Measurements from ENCODE around the gene CFDP1. TPM values are rescaled to one million over a fixed set of nuclear protein-coding genes. Genes with fewer than 3 reads are reported as not detected.
A peak's percentile ranks its signal among the peaks of the same experiment; 100 is the strongest.

The CFDP1 gene
- total RNA-seq, 1 donor from 2014 or later = 65.7 TPM

DNA sequence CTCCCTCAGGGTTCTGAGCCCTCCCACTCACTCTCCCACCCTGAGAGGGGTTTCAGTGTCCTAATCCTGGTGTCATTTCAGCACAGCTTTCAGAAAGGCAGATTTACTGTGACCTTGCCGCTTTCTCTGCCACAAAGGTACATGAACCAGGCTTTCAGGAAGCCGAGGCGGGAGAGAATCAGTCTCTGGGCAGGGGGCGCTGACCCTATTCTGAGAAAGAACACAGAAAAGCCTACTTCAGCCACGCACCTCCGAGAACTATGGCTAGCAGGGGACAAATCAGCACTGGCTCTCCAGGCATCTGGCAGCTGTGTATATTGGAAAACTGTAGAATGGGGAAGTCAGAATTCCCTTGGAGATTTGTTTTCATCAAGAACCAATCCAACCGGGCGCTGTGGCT is 124.1 kb downstream of the CFDP1 start:
- DNase-seq (ENCODE audit: low spot score) = no peak
- peaks cover 62% of the 10 kb centered on the region for H3K4me1 Mint-ChIP-seq (ENCODE audit: unreplicated experiment)
- H3K36me3 Mint-ChIP-seq (ENCODE audit: low read depth, unreplicated experiment) = peaks cover 11% of the 10 kb centered on the region
- no peaks in the 10 kb centered on the region for H3K9me3 Mint-ChIP-seq (ENCODE audit: unreplicated experiment)
- no peak overlapping the region for H3K4me3 Mint-ChIP-seq (ENCODE audit: unreplicated experiment)
- no peaks in the 10 kb centered on the region for H3K27me3 Mint-ChIP-seq (ENCODE audit: unreplicated experiment)
- H3K27ac Mint-ChIP-seq (ENCODE audit: unreplicated experiment) = peak overlapping the region; percentile 9
- TF ChIP-seq, protein P1, sequence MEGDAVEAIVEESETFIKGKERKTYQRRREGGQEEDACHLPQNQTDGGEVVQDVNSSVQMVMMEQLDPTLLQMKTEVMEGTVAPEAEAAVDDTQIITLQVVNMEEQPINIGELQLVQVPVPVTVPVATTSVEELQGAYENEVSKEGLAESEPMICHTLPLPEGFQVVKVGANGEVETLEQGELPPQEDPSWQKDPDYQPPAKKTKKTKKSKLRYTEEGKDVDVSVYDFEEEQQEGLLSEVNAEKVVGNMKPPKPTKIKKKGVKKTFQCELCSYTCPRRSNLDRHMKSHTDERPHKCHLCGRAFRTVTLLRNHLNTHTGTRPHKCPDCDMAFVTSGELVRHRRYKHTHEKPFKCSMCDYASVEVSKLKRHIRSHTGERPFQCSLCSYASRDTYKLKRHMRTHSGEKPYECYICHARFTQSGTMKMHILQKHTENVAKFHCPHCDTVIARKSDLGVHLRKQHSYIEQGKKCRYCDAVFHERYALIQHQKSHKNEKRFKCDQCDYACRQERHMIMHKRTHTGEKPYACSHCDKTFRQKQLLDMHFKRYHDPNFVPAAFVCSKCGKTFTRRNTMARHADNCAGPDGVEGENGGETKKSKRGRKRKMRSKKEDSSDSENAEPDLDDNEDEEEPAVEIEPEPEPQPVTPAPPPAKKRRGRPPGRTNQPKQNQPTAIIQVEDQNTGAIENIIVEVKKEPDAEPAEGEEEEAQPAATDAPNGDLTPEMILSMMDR (IDR thresholded peaks at IDR 0.05; ENCODE audit: unreplicated experiment) = no peak

DNA sequence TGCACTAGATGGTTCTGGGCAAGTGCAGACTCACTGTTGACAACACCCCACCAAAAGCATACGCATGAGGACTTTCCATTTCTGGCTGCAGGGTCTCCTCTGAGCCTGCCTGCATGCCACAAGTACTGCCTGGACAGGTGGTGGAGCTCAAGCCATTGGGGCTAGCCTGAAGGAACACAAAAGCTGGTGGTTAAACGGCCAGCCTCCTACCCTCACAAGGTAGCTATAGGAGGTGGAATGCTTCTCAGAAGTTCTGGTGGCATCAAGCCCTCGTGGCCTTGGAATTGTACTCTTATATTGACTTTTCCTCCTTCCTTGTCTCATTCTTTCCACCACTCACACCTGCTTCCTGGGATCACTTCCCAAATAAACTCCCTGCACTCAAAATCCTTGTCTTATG is 125.3 kb downstream of the CFDP1 start:
- Mint-ChIP-seq H3K4me3 (ENCODE audit: unreplicated experiment) (no peak overlapping the region), H3K27me3 (ENCODE audit: unreplicated experiment) (no peaks in the 10 kb centered on the region), H3K36me3 (ENCODE audit: low read depth, unreplicated experiment) (peaks cover 11% of the 10 kb centered on the region), H3K4me1 (ENCODE audit: unreplicated experiment) (peaks cover 61% of the 10 kb centered on the region), H3K9me3 (ENCODE audit: unreplicated experiment) (no peaks in the 10 kb centered on the region), H3K27ac (ENCODE audit: unreplicated experiment) (no peak overlapping the region)
- DNase-seq (ENCODE audit: low spot score) = no peak
- TF ChIP-seq, protein P1 (IDR thresholded peaks at IDR 0.05; ENCODE audit: unreplicated experiment) = no peak

DNA sequence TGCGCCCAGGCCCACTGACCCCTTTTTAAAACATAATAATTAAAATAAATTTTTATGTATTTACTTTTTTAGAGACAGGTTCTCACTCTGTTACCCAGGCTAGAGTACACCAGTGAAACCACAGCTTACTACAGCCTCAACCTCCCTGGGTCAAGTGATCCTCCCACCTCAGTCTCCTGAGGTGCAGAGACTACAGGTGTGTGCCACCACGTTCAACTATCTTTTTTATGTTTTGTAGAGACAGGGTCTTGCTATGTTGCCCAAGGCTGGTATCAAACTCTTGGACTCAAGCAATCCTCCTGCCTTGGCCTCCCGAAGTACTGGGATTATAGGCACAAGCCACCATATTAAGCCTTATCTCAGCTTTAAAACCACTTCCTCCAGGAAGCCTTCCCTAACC is 125.8 kb downstream of the CFDP1 start:
- Mint-ChIP-seq H3K4me3 (ENCODE audit: unreplicated experiment) (no peak overlapping the region), H3K4me1 (ENCODE audit: unreplicated experiment) (peaks cover 56% of the 10 kb centered on the region), H3K27ac (ENCODE audit: unreplicated experiment) (no peak overlapping the region), H3K9me3 (ENCODE audit: unreplicated experiment) (no peaks in the 10 kb centered on the region), H3K27me3 (ENCODE audit: unreplicated experiment) (no peaks in the 10 kb centered on the region), H3K36me3 (ENCODE audit: low read depth, unreplicated experiment) (peaks cover 11% of the 10 kb centered on the region)
- DNase-seq (ENCODE audit: low spot score) = no peak
- TF ChIP-seq, protein P1 (IDR thresholded peaks at IDR 0.05; ENCODE audit: unreplicated experiment) = no peak

DNA sequence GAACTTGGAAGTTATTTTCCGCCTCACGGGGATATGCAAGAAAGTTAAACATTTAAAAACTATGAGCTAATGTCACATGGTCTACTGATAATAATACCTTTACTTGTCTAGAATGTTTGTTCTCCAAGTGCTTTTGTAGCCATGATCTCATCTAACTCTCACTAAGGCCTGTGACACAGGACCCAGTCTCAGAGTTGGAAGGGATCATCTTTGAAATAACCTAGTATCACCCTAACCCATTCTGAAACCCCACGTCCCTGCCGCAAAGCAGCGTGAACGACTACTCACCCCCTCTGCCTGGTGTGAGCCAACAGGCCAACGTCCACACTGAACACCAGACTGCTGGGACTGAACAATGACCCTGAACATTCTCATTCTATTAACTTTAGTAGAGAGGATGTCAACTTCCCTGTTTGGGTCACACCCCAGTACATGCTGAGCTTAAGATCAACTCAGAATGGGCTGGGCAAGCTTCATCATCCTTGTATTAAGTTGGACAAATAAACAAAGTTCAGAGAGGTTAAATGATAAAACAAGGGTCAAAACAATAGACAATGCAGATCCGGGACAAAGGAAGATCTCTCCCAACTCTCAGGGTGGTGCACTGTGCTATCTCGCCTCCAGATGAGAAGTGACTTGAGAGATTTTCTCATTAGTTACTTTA is 127.1 kb downstream of the CFDP1 start:
- TF ChIP-seq, protein P1 (IDR thresholded peaks at IDR 0.05; ENCODE audit: unreplicated experiment) = no peak
- H3K4me1 Mint-ChIP-seq (ENCODE audit: unreplicated experiment) = peaks cover 52% of the 10 kb centered on the region
- H3K27ac Mint-ChIP-seq (ENCODE audit: unreplicated experiment) = peak overlapping the region; percentile 98
- peaks cover 16% of the 10 kb centered on the region for H3K36me3 Mint-ChIP-seq (ENCODE audit: low read depth, unreplicated experiment)
- H3K27me3 Mint-ChIP-seq (ENCODE audit: unreplicated experiment) = no peaks in the 10 kb centered on the region
- DNase-seq (ENCODE audit: low spot score) = no peak
- H3K9me3 Mint-ChIP-seq (ENCODE audit: unreplicated experiment) = no peaks in the 10 kb centered on the region
- no peak overlapping the region for H3K4me3 Mint-ChIP-seq (ENCODE audit: unreplicated experiment)

DNA sequence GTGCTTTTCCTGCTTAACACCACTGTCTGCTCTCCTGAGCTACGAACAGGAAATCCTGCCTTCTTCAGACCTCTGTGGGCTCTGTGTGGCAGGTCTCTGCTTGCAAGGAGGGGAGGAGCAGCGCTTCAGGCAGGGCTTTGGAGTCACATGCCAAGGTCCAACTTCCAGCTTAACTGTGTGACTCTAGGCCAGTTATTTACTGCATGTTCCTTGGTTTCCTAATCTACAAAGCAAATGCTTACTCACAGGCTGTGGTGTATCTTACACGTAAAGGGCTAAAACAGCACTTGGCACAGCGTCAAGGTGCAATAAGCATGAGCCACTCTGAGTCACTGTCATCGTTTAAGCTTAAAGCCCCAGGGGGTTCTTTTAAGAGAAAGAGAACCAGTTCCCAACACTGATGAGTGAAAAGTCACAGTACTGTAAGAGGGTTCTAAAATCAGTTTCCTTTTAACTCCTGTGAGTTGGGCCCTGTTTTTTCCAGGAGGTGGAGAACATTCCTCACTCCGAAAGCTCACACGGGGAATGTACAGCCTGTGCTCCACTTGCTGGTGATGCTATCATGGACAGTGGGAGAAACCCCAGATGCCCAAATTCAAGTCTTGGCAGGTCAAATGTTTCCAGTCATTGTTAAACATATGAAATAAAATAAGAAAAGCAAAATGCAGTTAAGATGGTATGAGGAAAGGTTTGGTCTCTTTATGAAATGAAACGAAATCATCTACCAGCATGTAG is 127.8 kb downstream of the CFDP1 start:
- DNase-seq (ENCODE audit: low spot score) = peak; percentile 44
- peaks cover 21% of the 10 kb centered on the region for H3K36me3 Mint-ChIP-seq (ENCODE audit: low read depth, unreplicated experiment)
- H3K4me3 Mint-ChIP-seq (ENCODE audit: unreplicated experiment) = no peak overlapping the region
- peak overlapping the region; percentile 98 for H3K27ac Mint-ChIP-seq (ENCODE audit: unreplicated experiment)
- H3K9me3 Mint-ChIP-seq (ENCODE audit: unreplicated experiment) = no peaks in the 10 kb centered on the region
- peaks cover 52% of the 10 kb centered on the region for H3K4me1 Mint-ChIP-seq (ENCODE audit: unreplicated experiment)
- TF ChIP-seq, protein P1 (IDR thresholded peaks at IDR 0.05; ENCODE audit: unreplicated experiment) = no peak
- H3K27me3 Mint-ChIP-seq (ENCODE audit: unreplicated experiment) = no peaks in the 10 kb centered on the region
